CD4-positive, alpha-beta T cell (primary cell): ENCODE results near the gene TSPAN2. TPM values are rescaled to one million over a fixed set of nuclear protein-coding genes. Genes with fewer than 3 reads are reported as not detected.

Source experiments
- ATAC-seq: fragments of 200-7000 bp; cut with Tn5 transposase; one replicate; pipeline ENCODE4 v1.10.0; 2022; ENCODE audit warnings: mild to moderate bottlenecking; ENCODE audit not compliant: poor library complexity
- CTCF ChIA-PET: fragments of 350-600 bp; sonication (Branson Sonifier 250); formaldehyde crosslinking; loops from one replicate; lab custom pipeline; 2021; ENCODE audit warnings: antibody characterized with exemption, inconsistent platforms; lab: Charles Lee
- POLR2A ChIA-PET: fragments of 350-600 bp; sonication (Branson Sonifier 250); formaldehyde crosslinking; loops from one replicate; lab custom pipeline; 2021; ENCODE audit warnings: antibody characterized with exemption, inconsistent platforms; lab: Charles Lee
- DNase-seq, 14 experiments: peaks; one replicate each; pipeline ENCODE4 v3.0.0-alpha.2; 2013 to 2020; ENCODE audit warnings: mixed read lengths in 2 of 14
- H3K27ac ChIP-seq, 2 donors: one replicate each; pipeline versions ENCODE4 v1.5.1 to v1.7.0; 2013; ENCODE audit warnings: low read length in 2 of 2, low read depth in 1 of 2, mild to moderate bottlenecking in 1 of 2
- H3K27me3 ChIP-seq, 2 experiments: 1 replicate in 1 of 2; 2 replicates in 1 of 2; pipeline versions ENCODE4 v1.6.1 to v1.7.0; 2013; ENCODE audit warnings: low read length in 2 of 2, control low read depth in 1 of 2, mild to moderate bottlenecking in 1 of 2, moderate library complexity in 1 of 2; ENCODE audit not compliant: insufficient read depth in 2 of 2, control insufficient read depth in 1 of 2
- H3K36me3 ChIP-seq: one replicate; pipeline ENCODE4 v1.6.1; 2013; ENCODE audit warnings: low read length, control low read depth; ENCODE audit not compliant: insufficient read depth
- H3K4me1 ChIP-seq: one replicate; pipeline ENCODE4 v1.6.1; 2013; ENCODE audit warnings: low read length, control low read depth; ENCODE audit not compliant: insufficient read depth
- H3K4me3 ChIP-seq: one replicate; pipeline ENCODE4 v1.5.1; 2013; ENCODE audit warnings: mild to moderate bottlenecking, low read length, moderate library complexity
- H3K9me3 ChIP-seq, 2 experiments: 1 replicate in 1 of 2; 2 replicates in 1 of 2; pipeline versions ENCODE4 v1.6.1 to v1.7.0; 2013; ENCODE audit warnings: low read length in 2 of 2, mild to moderate bottlenecking in 2 of 2, control low read depth in 1 of 2, moderate library complexity in 1 of 2; ENCODE audit not compliant: control insufficient read depth in 1 of 2, insufficient read depth in 1 of 2
- H3K27ac Mint-ChIP-seq: one replicate; pipeline ENCODE4 v1.8.0; 2020; ENCODE audit warnings: mixed read lengths
- H3K27me3 Mint-ChIP-seq: one replicate; pipeline ENCODE4 v1.8.0; 2021; ENCODE audit warnings: mixed read lengths
- H3K36me3 Mint-ChIP-seq: one replicate; pipeline ENCODE4 v1.8.0; 2021; ENCODE audit warnings: low read depth, mixed read lengths
- H3K4me1 Mint-ChIP-seq: one replicate; pipeline ENCODE4 v1.8.0; 2021; ENCODE audit warnings: low read depth, mixed read lengths
- H3K4me3 Mint-ChIP-seq: one replicate; pipeline ENCODE4 v1.8.0; 2020; ENCODE audit warnings: mild to moderate bottlenecking, mixed read lengths
- H3K9me3 Mint-ChIP-seq: one replicate; pipeline ENCODE4 v1.8.0; 2020; ENCODE audit warnings: mixed read lengths
- CTCF ChIP-seq: fragments of 200-600 bp; IDR thresholded peaks from one replicate; pipeline ENCODE4 v1.8.0; 2022; ENCODE audit warnings: antibody characterized with exemption, mild to moderate bottlenecking
- intact Hi-C, 2 experiments: fragments of 100-400 bp; cut with DNase I in 1 of 2; cut with micrococcal nuclease in 1 of 2; formaldehyde crosslinking; loops; one replicate each; pipeline versions ENCODE4 v1.15.1 to v1.9.0; 2023 to 2025; cut with DNase I, micrococcal nuclease
- total RNA-seq, 174 experiments: library from RNA in 2 of 174; stranded (reverse) in 2 of 174; gene quantifications; one replicate each; pipeline ENCODE4 v1.2.3 and lab custom pipeline; 2021 to 2026

The TSPAN2 gene
- total RNA-seq, 2 experiments from 2014 or later: 0.95 to 1.6 TPM

- Histone ChIP-seq H3K36me3 (no peaks in the 10 kb centered on the region), H3K4me1 (peaks cover 37% of the 10 kb centered on the region), H3K27me3 (no peaks in the 10 kb centered on the region), H3K9me3 (no peaks in the 10 kb centered on the region), H3K27ac (peak overlapping the region; percentile 83 to 89), H3K4me3 (peak overlapping the region; percentile 26)
- CTCF ChIA-PET: interaction anchor here (1.0 to 2.2 kb wide), 3 partner anchors 10 to 76 kb away, joined by 3 to 5 read pairs (median 3); no protein-coding TSS in a partner anchor
- peaks cover 46% of the 10 kb centered on the region for H3K4me1 Mint-ChIP-seq
- intact Hi-C loops: loop anchor here (1.0 to 10.0 kb wide), 6 partner anchors 21 to 309 kb away; partner anchors contain the start of genes SIKE1 (in 2 of the 2) and CSDE1 (in 1 of the 2)
- POLR2A ChIA-PET: interaction anchor here (0.5 to 4.7 kb wide), 4 partner anchors 18 to 35 kb away, joined by 3 to 37 read pairs (median 4); partner anchors contain the start of gene TSPAN2
- no peak for TF ChIP-seq CTCF
- peak; percentile 64 for ATAC-seq
- H3K27ac Mint-ChIP-seq: peak overlapping the region; percentile 99
- no peaks in the 10 kb centered on the region for H3K27me3 Mint-ChIP-seq
- H3K9me3 Mint-ChIP-seq: no peaks in the 10 kb centered on the region
- peak overlapping the region; percentile 77 for H3K4me3 Mint-ChIP-seq
- peak in 10 of 14 experiments; percentile 14 to 86 (median 42) for DNase-seq
- no peaks in the 10 kb centered on the region for H3K36me3 Mint-ChIP-seq
Observed at GRCh38 chr1:115063228-115063901, 25.9 kb downstream of the TSPAN2 start.

GRCh38 chr1:115062542-115063004 lies 26.7 kb downstream of the TSPAN2 start:
- peaks cover 44% of the 10 kb centered on the region for H3K4me1 Mint-ChIP-seq
- POLR2A ChIA-PET: interaction anchor here (0.5 to 4.7 kb wide), 3 partner anchors 26 to 36 kb away, joined by 3 to 37 read pairs (median 4); partner anchors contain the start of gene TSPAN2

More at GRCh38 chr1:115062542-115063004, 26.7 kb downstream of the TSPAN2 start:
- TF ChIP-seq CTCF: no peak
- intact Hi-C loops: loop anchor here (1.0 to 10.0 kb wide), 6 partner anchors 22 to 308 kb away; partner anchors contain the start of genes SIKE1 (in 2 of the 2) and CSDE1 (in 1 of the 2)
- Mint-ChIP-seq H3K9me3 (no peaks in the 10 kb centered on the region), H3K4me3 (peak overlapping the region; percentile 77), H3K27ac (peak overlapping the region; percentile 99), H3K27me3 (no peaks in the 10 kb centered on the region), H3K36me3 (no peaks in the 10 kb centered on the region)
- ATAC-seq (peak; percentile 89), DNase-seq (peak; percentile 90 to 98 (median 94))
- no peak overlapping the region for H3K4me3 ChIP-seq
- H3K4me1 ChIP-seq: peaks cover 35% of the 10 kb centered on the region
- H3K36me3 ChIP-seq: peaks cover 2% of the 10 kb centered on the region
- no peaks in the 10 kb centered on the region for H3K27me3 ChIP-seq
- H3K9me3 ChIP-seq: no peaks in the 10 kb centered on the region
- peak overlapping the region; percentile 83 to 89 for H3K27ac ChIP-seq
- CTCF ChIA-PET: interaction anchor here (1.3 to 1.7 kb wide), 3 partner anchors 10 to 282 kb away, joined by 3 to 4 read pairs (median 3); partner anchors contain the start of gene SIKE1
